ENCODE results near the gene CD74.

Gene CD74

DNA sequence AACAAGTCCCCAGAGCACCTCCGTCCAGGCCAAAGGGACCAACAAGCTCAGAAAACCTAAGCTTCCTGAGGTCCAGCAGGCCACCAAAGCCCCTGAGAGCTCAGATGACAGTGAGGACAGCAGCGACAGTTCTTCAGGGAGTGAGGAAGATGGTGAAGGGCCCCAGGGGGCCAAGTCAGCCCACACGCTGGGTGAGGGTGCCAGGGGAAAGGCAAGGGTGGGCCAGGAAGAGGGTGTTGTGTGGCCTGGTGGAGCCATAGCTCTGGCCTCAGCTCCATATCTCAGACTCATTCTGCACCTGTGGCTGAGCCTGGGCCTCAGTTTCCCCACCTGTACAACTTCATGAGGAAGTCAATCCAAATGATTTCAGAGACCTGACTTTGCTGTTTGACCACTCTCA, 20.7 kb downstream of the CD74 start:
- no peak for DNase-seq (ENCODE audit: low spot score)
- TF ChIP-seq, protein P1, sequence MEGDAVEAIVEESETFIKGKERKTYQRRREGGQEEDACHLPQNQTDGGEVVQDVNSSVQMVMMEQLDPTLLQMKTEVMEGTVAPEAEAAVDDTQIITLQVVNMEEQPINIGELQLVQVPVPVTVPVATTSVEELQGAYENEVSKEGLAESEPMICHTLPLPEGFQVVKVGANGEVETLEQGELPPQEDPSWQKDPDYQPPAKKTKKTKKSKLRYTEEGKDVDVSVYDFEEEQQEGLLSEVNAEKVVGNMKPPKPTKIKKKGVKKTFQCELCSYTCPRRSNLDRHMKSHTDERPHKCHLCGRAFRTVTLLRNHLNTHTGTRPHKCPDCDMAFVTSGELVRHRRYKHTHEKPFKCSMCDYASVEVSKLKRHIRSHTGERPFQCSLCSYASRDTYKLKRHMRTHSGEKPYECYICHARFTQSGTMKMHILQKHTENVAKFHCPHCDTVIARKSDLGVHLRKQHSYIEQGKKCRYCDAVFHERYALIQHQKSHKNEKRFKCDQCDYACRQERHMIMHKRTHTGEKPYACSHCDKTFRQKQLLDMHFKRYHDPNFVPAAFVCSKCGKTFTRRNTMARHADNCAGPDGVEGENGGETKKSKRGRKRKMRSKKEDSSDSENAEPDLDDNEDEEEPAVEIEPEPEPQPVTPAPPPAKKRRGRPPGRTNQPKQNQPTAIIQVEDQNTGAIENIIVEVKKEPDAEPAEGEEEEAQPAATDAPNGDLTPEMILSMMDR (IDR thresholded peaks at IDR 0.05; ENCODE audit: extremely low read depth, missing control alignments) = no peak

DNA sequence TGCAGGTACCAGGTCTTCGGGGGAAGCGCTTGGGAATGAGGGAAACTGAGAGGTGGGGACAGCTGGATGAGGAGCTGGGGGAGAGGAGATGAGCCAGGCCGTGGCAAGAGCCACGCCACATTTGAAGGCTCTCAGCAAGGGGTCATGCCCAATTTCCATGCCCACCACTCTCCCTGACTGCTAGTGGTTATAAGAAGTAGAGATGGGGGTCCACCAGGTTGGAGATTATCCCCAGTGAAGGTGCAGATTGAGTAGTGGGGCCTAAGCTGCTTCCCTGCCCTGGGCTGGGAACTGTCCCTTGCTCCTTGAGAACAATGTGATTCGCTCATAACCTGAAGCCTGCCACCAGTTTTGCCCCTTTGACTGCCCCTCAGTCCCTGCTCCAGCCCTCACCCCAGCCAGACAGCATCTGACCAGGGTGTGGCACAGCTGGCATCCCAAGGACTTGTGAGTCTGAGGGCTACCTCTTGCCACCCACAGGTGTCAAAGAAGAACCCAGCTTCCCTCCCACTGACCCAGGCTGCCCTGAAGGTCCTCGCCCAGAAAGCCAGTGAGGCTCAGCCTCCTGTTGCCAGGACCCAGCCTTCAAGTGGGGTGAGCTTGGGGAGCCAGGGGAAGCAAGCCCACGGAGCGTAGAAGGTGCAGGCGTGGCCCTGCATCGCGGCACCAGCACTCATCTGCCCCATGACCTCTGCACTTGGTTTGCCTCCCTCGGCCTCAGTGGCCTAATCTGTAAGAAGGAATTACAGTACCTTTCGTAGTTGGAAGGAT, 21.5 kb downstream of the CD74 start:
- DNase-seq (ENCODE audit: low spot score) = no peak
- TF ChIP-seq, protein P1 (IDR thresholded peaks at IDR 0.05; ENCODE audit: extremely low read depth, missing control alignments) = no peak

DNA sequence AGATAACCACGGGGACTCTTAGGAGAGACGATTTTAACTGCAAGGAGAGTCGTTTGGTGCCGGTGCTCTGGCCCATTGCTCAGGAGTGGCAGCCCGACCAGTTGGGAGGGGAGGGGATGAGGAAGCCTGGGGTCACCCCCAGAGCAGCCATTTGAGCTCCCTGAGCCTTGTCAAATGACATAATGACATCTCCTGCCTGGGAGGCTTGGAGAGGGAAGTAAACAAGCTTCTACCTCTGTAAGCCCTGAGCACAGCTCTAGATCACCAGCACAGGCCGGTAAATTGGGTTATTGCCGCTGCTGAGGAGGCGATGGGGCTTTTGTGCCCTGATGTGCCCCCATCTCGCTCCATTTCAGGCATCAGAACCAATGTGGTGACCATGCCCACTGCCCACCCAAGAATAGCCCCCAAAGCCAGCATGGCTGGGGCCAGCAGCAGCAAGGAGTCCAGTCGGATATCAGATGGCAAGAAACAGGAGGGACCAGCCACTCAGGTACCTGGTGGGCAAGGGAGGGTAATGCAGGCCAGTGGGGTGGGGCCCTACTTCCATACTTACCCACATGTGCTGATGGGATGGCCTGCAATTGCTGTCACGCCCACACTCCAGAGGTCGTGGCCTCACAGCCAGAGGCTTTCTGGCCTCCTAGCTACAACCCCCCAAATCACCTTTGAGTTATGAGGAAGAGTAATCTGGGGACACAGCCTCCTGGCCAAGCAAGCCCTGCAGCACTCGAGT, 23.0 kb downstream of the CD74 start:
- TF ChIP-seq, protein P1 (IDR thresholded peaks at IDR 0.05; ENCODE audit: extremely low read depth, missing control alignments) = no peak
- no peak for DNase-seq (ENCODE audit: low spot score)

DNA sequence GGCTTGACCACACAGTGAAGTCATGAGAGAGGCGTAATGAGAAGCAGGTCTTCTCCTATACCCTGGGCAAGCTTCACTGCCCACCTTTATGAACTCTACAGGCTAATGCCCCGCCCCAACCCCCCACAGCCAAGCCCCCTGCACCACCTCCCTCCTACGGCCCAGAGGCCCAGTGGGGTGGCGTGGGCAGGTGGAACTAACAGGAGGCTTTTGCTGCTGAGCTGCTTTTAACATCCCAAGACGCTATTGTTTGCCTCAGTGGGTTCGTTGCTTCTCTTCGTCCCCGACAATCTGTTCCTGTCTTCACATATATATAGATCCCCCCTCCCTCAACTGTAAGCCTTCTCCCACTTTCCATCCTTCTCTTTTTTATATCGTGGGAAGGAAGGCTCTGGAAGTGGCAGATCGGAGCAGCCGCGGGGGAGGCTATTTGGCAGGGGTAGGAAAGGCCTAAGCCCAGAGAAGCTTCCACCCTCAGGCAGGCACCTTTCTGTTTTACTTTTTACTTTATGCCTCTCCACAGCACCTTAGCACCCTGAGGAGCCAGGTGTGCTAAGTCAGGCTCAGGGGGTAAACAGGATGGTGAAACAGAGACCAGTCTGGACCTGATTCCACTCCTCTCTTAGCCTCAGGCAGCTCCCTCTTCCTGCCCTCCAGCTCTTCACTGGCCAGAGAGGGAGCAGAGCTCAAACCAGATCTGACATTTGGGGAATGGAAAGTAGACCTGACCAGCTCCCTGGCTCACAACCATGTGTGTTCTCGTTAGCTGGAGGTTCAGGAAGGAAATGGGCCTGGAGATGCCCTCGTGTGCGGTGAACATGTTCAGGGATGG, 26.5 kb downstream of the CD74 start:
- DNase-seq (ENCODE audit: low spot score) = no peak
- TF ChIP-seq, protein P1 (IDR thresholded peaks at IDR 0.05; ENCODE audit: extremely low read depth, missing control alignments) = no peak

DNA sequence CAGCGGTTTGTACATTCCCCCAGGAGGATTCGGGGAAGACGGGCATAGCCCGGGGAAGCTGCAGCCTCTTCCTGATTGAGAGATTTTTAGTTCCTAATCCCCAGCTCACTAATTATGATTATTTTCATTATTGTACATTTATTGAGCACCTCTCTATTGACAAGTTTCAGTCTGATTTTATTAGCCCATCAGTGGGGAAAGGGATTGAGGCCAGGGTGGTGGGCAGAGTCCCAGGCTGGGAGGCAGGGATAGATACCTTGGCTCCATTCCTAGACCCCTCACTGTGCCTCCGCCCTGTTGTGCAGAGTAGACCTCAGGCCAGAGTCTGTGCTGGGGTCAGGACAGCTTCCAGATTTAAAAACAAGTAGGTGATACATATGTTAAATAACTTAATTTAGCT, 28.0 kb downstream of the CD74 start:
- TF ChIP-seq, protein P1 (IDR thresholded peaks at IDR 0.05; ENCODE audit: extremely low read depth, missing control alignments) = no peak

DNA sequence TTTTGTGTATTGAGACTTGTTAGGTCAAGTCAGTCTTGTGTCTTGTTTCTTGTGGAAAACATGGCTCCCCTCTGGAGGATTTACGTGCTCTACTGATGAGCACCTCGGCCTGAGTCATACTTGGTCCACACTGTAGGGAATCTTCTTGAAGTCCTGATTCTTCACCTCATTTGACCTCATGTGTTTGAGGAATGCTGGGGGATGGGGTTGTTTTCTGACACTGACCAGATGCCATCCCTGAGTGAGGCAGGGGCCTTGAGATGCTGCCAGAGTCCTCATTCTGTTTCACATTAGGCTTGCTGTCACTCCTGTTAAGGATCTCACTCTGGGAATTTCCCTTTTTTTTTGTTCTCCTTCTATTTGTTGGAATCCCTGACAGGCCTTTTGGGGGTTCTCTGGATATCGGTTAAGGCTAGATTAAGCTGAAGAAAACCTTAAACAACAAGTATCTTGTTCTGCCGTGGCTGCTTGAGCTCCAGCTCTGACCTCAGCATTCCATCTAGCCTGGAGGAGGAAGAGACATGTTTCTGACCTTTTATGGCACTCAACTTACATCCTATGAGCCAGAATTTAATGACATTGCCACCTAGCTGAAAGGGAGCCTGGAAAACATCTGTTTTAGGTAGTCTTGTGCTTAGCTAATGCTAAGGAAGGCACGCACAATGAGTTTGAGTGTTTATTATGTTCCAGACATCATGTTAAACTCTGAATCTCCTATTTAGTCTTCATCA, 34.6 kb downstream of the CD74 start:
- DNase-seq (ENCODE audit: low spot score) = no peak

More for the DNA sequence above, 28.0 kb downstream of the CD74 start:
- no peak for DNase-seq (ENCODE audit: low spot score)

More for the DNA sequence above, 34.6 kb downstream of the CD74 start:
- TF ChIP-seq, protein P1 (IDR thresholded peaks at IDR 0.05; ENCODE audit: extremely low read depth, missing control alignments) = no peak

Data from GM20000 (cell line).